HEK293T (cell line): Measurements from ENCODE around the gene SGMS1.
A peak's percentile ranks its signal among the peaks of the same experiment; 100 is the strongest.

Experiments
- CTCF ChIA-PET: fragments of 350-600 bp; formaldehyde crosslinking; extraction: SDS; loops from one replicate; lab custom pipeline; 2021; ENCODE audit warnings: antibody characterized with exemption, inconsistent platforms; lab: Yijun Ruan, JAX
- POLR2A ChIA-PET: fragments of 350-600 bp; formaldehyde crosslinking; extraction: SDS; loops from one replicate; lab custom pipeline; 2020; ENCODE audit warnings: antibody characterized with exemption, inconsistent platforms; lab: Yijun Ruan, JAX
- DNase-seq: peaks from one replicate; pipeline ENCODE4 v3.0.0; 2012; ENCODE audit warnings: mixed read lengths; ENCODE audit errors: extremely low spot score
- ARNT ChIP-seq: fragments of 450-650 bp; IDR thresholded peaks from 2 replicates; pipeline ENCODE4 v1.6.1; 2017; ENCODE audit warnings: mild to moderate bottlenecking
- BHLHE40 ChIP-seq: fragments of 450-650 bp; IDR thresholded peaks from 2 replicates; pipeline ENCODE4 v1.6.1; 2016; ENCODE audit warnings: mild to moderate bottlenecking, moderate library complexity, borderline replicate concordance
- CTBP1 ChIP-seq: fragments of 450-650 bp; IDR thresholded peaks from 2 replicates; pipeline ENCODE4 v1.6.1; 2016; ENCODE audit warnings: borderline replicate concordance
- ELF4 ChIP-seq: fragments of 450-650 bp; IDR thresholded peaks from 2 replicates; pipeline ENCODE4 v1.6.1; 2017; ENCODE audit warnings: antibody characterized with exemption
- FOXA1 ChIP-seq: fragments of 450-650 bp; IDR thresholded peaks from 2 replicates; pipeline ENCODE4 v1.6.1; 2016; ENCODE audit warnings: mild to moderate bottlenecking
- FOXK2 ChIP-seq: fragments of 450-650 bp; IDR thresholded peaks from 2 replicates; pipeline ENCODE4 v1.6.1; 2016; ENCODE audit warnings: mild to moderate bottlenecking
- FOXM1 ChIP-seq: fragments of 450-650 bp; IDR thresholded peaks from 2 replicates; pipeline ENCODE4 v1.6.1; 2017; ENCODE audit warnings: mild to moderate bottlenecking, borderline replicate concordance
- HDGF ChIP-seq: fragments of 450-650 bp; IDR thresholded peaks from 2 replicates; pipeline ENCODE4 v1.6.1; 2017; ENCODE audit warnings: antibody characterized with exemption, borderline replicate concordance
- L3MBTL2 ChIP-seq: fragments of 450-650 bp; conservative IDR thresholded peaks from 2 replicates; pipeline ENCODE4 v1.6.1; 2016; ENCODE audit warnings: mild to moderate bottlenecking
- LEF1 ChIP-seq: fragments of 450-650 bp; IDR thresholded peaks from 2 replicates; pipeline ENCODE4 v1.6.1; 2017; ENCODE audit warnings: mild to moderate bottlenecking, borderline replicate concordance
- NFRKB ChIP-seq: fragments of 450-650 bp; IDR thresholded peaks from 2 replicates; pipeline ENCODE4 v1.6.1; 2016; ENCODE audit warnings: mild to moderate bottlenecking, moderate library complexity
- SP1 ChIP-seq: fragments of 450-650 bp; IDR thresholded peaks from 2 replicates; pipeline ENCODE4 v1.6.1; 2017
- SUZ12 ChIP-seq: fragments of 450-650 bp; IDR thresholded peaks from 2 replicates; pipeline ENCODE4 v1.6.1; 2016; ENCODE audit warnings: mild to moderate bottlenecking
- TARDBP ChIP-seq: fragments of 450-650 bp; IDR thresholded peaks from 2 replicates; pipeline ENCODE4 v1.6.1; 2016
- ZNF384 ChIP-seq: fragments of 450-650 bp; IDR thresholded peaks from 2 replicates; pipeline ENCODE4 v1.6.1; 2016
- TF ChIP-seq, protein P1 (sequence below): fragments of 450-650 bp; IDR thresholded peaks from 2 replicates; pipeline ENCODE4 v1.6.1; 2016

Gene SGMS1

DNA sequence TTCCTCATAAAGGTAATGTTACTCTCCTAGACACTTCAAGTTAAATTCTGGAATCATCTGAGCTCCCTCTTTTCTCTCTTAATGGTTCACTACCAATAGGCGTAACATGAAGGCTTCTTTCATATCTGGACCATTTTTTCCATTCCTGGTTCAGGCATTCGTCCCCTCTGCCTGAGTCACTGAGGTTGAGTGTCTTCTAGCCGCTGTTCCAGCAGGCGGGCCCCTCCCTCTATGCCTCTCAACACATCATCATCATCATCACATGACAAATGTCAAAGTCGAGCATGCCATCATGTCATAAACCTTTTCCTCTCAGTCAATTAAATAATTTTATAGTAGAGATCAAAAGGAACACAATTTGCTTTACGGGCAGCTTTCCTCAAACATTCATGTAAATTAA is 203.6 kb downstream of the SGMS1 start:
- DNase-seq, result no peak
- POLR2A ChIA-PET, result interaction anchor here (1.4 kb wide), 1 partner anchor 205 kb away, joined by 4 read pairs; no protein-coding TSS in a partner anchor
- no peak for TF ChIP-seq SUZ12
- no peak for TF ChIP-seq FOXK2
- TF ChIP-seq ELF4, result no peak
- no peak for TF ChIP-seq L3MBTL2
- no peak for TF ChIP-seq ZNF384
- no peak for TF ChIP-seq TARDBP
- CTCF ChIA-PET, result interaction anchor here (0.6 to 1.2 kb wide), 3 partner anchors 8 to 74 kb away, joined by 3 to 4 read pairs (median 4); no protein-coding TSS in a partner anchor

DNA sequence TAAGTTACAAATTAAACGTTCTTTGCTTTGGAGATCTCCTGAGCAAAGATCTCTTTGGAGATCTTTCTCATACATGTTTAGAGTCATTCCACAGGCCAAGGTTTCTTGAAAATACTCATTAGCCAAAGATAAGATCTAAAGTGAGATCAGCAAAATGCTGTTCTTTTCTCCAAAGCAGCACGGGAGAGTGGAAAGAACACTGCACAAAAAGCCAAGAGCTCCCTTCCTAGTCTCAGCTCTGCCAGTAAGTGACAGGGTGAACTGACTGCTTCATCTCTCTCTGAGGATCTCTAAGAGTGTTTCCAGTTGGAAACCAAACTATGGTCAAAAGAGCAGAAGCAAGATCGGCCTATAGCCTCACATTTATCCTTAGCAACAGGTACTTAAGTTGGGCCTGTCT is 204.0 kb downstream of the SGMS1 start:
- no peak for TF ChIP-seq BHLHE40
- TF ChIP-seq L3MBTL2, result no peak
- TF ChIP-seq ARNT, result no peak
- TF ChIP-seq NFRKB, result no peak
- TF ChIP-seq ZNF384, result no peak
- TF ChIP-seq SP1, result no peak
- no peak for TF ChIP-seq FOXK2
- no peak for TF ChIP-seq SUZ12
- no peak for TF ChIP-seq ELF4
- TF ChIP-seq, protein P1, sequence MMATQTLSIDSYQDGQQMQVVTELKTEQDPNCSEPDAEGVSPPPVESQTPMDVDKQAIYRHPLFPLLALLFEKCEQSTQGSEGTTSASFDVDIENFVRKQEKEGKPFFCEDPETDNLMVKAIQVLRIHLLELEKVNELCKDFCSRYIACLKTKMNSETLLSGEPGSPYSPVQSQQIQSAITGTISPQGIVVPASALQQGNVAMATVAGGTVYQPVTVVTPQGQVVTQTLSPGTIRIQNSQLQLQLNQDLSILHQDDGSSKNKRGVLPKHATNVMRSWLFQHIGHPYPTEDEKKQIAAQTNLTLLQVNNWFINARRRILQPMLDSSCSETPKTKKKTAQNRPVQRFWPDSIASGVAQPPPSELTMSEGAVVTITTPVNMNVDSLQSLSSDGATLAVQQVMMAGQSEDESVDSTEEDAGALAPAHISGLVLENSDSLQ, result no peak
- TF ChIP-seq CTBP1, result no peak
- no peak for TF ChIP-seq LEF1
- TF ChIP-seq HDGF, result no peak
- no peak for TF ChIP-seq FOXA1
- no peak for TF ChIP-seq FOXM1
- TF ChIP-seq TARDBP, result no peak
- CTCF ChIA-PET, result interaction anchor here (0.6 to 1.2 kb wide), 3 partner anchors 9 to 75 kb away, joined by 3 to 4 read pairs (median 4); no protein-coding TSS in a partner anchor
- DNase-seq, result no peak
- POLR2A ChIA-PET, result interaction anchor here (1.4 kb wide), 1 partner anchor 205 kb away, joined by 4 read pairs; no protein-coding TSS in a partner anchor

DNA sequence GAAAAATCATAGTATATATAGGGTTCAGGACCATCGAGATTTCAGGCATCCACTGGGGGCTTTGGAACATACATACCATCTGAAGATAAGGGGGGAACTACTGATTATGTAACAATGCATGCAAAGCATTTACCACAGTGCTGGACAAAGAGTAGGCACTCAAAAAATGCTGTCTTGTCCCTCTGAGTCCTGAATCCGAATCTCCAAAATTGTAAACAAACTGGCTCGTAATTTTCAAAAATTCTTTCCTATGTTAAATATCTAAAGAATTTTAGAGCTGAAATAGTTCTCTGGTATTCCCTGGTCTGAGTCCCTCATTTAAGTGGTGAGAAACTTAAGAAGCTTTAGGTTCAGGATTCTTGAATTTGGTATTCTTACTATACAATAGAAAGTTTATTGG is 204.7 kb downstream of the SGMS1 start:
- CTCF ChIA-PET, result no interaction called here
- DNase-seq, result no peak
- TF ChIP-seq ZNF384, result no peak
- TF ChIP-seq BHLHE40, result no peak
- POLR2A ChIA-PET, result no interaction called here

DNA sequence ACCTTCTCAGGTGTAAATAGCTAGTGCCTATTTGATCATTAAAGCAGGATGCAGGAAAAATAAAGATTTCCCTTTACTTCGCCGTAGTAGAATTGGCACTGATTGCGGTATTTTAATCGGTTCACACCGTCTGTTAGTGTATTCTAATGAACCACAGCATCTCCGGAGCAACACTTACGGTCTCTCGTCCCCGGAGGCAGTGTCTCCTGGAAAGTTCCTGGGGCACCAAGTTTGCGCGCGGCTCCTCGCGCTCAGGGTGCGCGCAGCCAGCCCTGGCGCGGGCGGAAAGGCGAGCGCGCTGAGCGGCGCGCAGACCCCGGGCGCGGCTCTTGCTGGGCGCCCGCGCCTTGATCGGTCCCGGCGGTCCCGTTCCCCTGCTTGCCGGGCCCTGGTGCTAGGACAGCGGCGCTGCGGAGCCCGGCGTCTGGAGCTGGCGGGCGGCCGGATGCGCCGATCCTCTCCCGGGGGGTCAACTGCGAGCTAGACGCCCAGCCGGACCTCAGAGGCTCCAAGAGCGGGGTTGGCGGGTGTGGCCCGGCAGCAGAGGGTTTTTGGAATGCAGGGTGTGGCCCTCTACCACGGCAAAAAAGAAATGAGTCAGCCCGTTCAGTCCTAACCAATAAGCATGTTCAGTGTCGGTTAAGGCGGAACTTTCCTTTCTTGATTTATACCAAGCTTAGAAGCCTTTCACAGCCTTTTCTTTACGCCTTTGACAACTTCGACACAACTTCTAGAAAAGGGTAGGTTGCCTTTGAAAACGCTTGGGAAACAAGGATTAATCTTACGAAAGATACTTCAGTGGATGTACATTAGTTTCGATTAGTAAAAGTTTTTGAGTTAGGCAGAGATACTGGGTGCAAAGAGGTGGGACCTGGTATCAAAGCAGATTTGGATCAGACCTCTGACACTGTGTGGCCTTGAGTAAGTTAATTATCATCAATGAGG is 205.6 kb downstream of the SGMS1 start:
- POLR2A ChIA-PET, result no interaction called here
- TF ChIP-seq HDGF (no peak), ZNF384 (no peak), BHLHE40 (no peak), ELF4 (no peak)
- TF ChIP-seq, protein P1, result peak; percentile 96
- CTCF ChIA-PET, result interaction anchor here (0.7 kb wide), 1 partner anchor 15 kb away, joined by 3 read pairs; no protein-coding TSS in a partner anchor
- peak; percentile 63 for DNase-seq

GRCh38 chr10:50417486-50417885 is 206.3 kb downstream of the SGMS1 start:
- TF ChIP-seq CTBP1 (no peak), ARNT (no peak)
- DNase-seq, result no peak
- CTCF ChIA-PET, result no interaction called here
- POLR2A ChIA-PET, result no interaction called here

DNA sequence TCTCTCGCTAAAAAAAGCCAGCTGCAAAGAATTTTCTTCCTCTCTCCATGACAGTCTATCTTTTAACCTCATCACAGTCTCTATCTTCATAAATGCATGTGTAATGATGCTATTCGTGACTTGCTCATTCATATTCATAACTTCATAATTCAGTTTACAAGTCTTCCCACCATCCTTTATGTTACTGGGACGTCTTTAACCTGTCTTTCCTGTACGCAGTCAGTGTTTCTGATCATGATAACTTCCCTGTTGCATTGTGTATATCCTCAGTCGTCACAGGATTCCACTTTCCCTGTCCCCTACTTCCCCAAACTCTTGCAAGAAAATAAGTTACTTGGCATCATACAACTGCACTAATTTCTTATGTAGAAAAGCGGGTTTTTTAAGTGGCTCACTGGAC is 206.9 kb downstream of the SGMS1 start:
- DNase-seq, result no peak
- POLR2A ChIA-PET, result no interaction called here
- CTCF ChIA-PET, result no interaction called here
- TF ChIP-seq SUZ12, result no peak
- TF ChIP-seq HDGF, result no peak
- no peak for TF ChIP-seq FOXM1
- no peak for TF ChIP-seq ZNF384
- no peak for TF ChIP-seq LEF1
- TF ChIP-seq FOXK2, result no peak
- TF ChIP-seq NFRKB, result no peak
- no peak for TF ChIP-seq SP1
- TF ChIP-seq ARNT, result no peak
- TF ChIP-seq TARDBP, result no peak
- no peak for TF ChIP-seq L3MBTL2
- TF ChIP-seq, protein P1, result no peak
- TF ChIP-seq FOXA1, result no peak
- TF ChIP-seq CTBP1, result no peak
- TF ChIP-seq ELF4, result no peak
- TF ChIP-seq BHLHE40, result no peak
